Uterus (tissue), 2 donors: Measurements from ENCODE around the gene CFAP61.

Experiments
- POLR2A ChIP-seq, 2 donors: fragments of 450-650 bp; IDR thresholded peaks; one replicate each; pipeline ENCODE4 v1.6.1; 2016; ENCODE audit warnings: antibody characterized with exemption in 2 of 2, mild to moderate bottlenecking in 1 of 2, moderate library complexity in 1 of 2
- TF ChIP-seq, protein P1 (sequence below), 4 experiments: fragments of 200-600 bp in 2 of 4; fragments of 450-650 bp in 2 of 4; sonication (generic) in 2 of 4; IDR thresholded peaks; one replicate each; pipeline ENCODE4 v1.5.1; 2016 to 2019; ENCODE audit warnings: antibody characterized with exemption in 4 of 4, mild to moderate bottlenecking in 2 of 4, moderate library complexity in 1 of 4

DNA sequence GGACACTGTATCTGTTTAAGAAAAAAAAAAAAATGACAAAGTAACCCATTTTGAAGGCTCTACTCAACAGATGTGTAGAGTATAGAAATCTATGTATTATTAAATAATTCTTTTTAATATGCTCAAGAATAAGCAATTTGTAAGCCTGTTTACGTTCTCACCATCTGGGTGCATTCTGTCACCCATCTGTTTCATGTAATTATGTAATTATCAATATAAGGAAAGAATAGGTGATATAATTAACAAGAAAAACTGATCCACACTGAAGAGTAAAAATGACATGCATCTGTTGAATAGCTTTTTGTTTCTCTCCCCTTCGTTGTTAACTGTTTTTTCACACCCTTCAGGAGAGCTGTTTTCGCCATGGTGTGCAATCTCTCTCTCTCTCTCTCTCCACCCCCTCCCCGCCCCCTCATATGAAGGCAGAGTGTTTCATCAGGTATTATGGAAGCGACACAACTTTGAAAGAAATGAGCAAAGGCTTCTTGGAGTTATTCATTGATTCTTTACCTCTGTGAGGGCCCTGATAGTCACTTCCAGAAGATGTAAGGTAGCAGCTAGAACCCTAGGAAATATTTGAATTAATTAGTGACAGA, 161.3 kb downstream of the CFAP61 start:
- TF ChIP-seq, protein P1, sequence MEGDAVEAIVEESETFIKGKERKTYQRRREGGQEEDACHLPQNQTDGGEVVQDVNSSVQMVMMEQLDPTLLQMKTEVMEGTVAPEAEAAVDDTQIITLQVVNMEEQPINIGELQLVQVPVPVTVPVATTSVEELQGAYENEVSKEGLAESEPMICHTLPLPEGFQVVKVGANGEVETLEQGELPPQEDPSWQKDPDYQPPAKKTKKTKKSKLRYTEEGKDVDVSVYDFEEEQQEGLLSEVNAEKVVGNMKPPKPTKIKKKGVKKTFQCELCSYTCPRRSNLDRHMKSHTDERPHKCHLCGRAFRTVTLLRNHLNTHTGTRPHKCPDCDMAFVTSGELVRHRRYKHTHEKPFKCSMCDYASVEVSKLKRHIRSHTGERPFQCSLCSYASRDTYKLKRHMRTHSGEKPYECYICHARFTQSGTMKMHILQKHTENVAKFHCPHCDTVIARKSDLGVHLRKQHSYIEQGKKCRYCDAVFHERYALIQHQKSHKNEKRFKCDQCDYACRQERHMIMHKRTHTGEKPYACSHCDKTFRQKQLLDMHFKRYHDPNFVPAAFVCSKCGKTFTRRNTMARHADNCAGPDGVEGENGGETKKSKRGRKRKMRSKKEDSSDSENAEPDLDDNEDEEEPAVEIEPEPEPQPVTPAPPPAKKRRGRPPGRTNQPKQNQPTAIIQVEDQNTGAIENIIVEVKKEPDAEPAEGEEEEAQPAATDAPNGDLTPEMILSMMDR (IDR thresholded peaks at IDR 0.05), result no peak
- no peak for TF ChIP-seq POLR2A (IDR thresholded peaks at IDR 0.05)
